Measurements from ENCODE around the gene CETN2. TPM values are rescaled to one million over a fixed set of nuclear protein-coding genes. Genes with fewer than 3 reads are reported as not detected.

Gene CETN2
- total RNA-seq, 2 experiments from 2014 or later = 8.3 to 8.8 TPM

GRCh38 chrX:152833378-152833777 lies 2.8 kb upstream of the CETN2 start:
- no peaks in the 10 kb centered on the region for H3K9me3 Mint-ChIP-seq
- intact Hi-C loops (cut with micrococcal nuclease) = no loop called here
- no peaks in the 10 kb centered on the region for H3K27me3 Mint-ChIP-seq
- no peak overlapping the region for H3K4me3 Mint-ChIP-seq
- no peak for ATAC-seq
- DNase-seq = no peak
- ChIA-PET POLR2A (no interaction called here), CTCF (interaction anchor here (1.0 kb wide), 1 partner anchor 12 kb away, joined by 3 read pairs; no protein-coding TSS in a partner anchor)
- no peak overlapping the region for H3K27ac Mint-ChIP-seq
- peaks cover 27% of the 10 kb centered on the region for H3K4me1 Mint-ChIP-seq (ENCODE audit: low read depth)
- TF ChIP-seq, protein P1, sequence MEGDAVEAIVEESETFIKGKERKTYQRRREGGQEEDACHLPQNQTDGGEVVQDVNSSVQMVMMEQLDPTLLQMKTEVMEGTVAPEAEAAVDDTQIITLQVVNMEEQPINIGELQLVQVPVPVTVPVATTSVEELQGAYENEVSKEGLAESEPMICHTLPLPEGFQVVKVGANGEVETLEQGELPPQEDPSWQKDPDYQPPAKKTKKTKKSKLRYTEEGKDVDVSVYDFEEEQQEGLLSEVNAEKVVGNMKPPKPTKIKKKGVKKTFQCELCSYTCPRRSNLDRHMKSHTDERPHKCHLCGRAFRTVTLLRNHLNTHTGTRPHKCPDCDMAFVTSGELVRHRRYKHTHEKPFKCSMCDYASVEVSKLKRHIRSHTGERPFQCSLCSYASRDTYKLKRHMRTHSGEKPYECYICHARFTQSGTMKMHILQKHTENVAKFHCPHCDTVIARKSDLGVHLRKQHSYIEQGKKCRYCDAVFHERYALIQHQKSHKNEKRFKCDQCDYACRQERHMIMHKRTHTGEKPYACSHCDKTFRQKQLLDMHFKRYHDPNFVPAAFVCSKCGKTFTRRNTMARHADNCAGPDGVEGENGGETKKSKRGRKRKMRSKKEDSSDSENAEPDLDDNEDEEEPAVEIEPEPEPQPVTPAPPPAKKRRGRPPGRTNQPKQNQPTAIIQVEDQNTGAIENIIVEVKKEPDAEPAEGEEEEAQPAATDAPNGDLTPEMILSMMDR (IDR thresholded peaks at IDR 0.05) = no peak
- H3K36me3 Mint-ChIP-seq (ENCODE audit: low read depth) = peaks cover 11% of the 10 kb centered on the region

DNA sequence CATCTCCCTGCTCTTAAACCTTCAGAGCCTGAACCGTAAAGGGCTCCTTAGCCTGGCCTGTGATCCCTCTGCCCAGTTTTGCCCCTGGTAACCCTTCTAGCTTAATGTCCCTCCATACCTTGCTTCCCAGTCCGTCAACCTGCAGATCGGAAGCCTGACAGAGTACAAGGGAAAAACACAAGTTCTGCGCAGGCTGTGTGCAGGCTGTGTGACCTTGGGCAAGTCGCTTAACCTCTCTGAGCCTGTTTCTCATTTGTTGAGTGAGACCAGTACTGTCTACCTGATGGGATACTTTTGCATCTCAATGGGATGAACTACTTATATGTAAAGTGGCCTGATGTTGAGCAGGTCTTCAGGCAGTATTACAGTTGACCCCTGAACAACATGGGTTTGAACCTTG lies 2.0 kb upstream of the CETN2 start:
- ATAC-seq (no peak), DNase-seq (no peak)
- TF ChIP-seq, protein P1 (IDR thresholded peaks at IDR 0.05) = no peak
- Mint-ChIP-seq H3K9me3 (no peaks in the 10 kb centered on the region), H3K36me3 (ENCODE audit: low read depth) (peaks cover 11% of the 10 kb centered on the region), H3K27me3 (no peaks in the 10 kb centered on the region), H3K4me1 (ENCODE audit: low read depth) (peaks cover 25% of the 10 kb centered on the region), H3K27ac (no peak overlapping the region), H3K4me3 (peak overlapping the region; percentile 88)
- POLR2A ChIA-PET = no interaction called here
- CTCF ChIA-PET = interaction anchor here (0.8 to 1.0 kb wide), 3 partner anchors 11 to 109 kb away, joined by 3 to 4 read pairs (median 3); no protein-coding TSS in a partner anchor
- intact Hi-C loops (cut with micrococcal nuclease) = no loop called here

DNA sequence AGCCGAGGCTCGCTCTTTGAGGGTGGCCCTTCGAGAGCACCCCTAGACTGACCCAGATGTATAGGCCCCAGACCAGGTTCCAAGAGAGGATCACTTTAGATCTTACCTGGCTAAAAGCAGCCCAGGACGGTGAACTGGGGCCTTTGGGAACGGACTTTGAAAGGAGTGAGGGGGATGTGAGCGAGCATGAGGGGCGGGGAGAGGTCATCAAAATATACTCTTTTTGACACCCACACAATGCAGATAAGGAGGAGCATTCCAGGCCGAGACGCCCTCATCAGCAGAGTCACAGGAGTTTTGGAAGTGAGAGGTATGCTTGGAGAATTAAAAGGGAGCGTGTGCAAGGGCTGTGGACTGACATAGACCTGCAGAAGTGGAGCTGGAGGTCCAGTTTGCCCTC lies 834 bp upstream of the CETN2 start:
- ChIA-PET CTCF (interaction anchor here (0.8 to 1.7 kb wide), 3 partner anchors 10 to 110 kb away, joined by 3 to 7 read pairs (median 4); no protein-coding TSS in a partner anchor), POLR2A (interaction anchor here (1.2 kb wide), 1 partner anchor 40 kb away, joined by 3 read pairs; no protein-coding TSS in a partner anchor)
- no peaks in the 10 kb centered on the region for H3K27me3 Mint-ChIP-seq
- peaks cover 7% of the 10 kb centered on the region for H3K36me3 Mint-ChIP-seq (ENCODE audit: low read depth)
- H3K9me3 Mint-ChIP-seq = no peaks in the 10 kb centered on the region
- peak overlapping the region; percentile 88 for H3K27ac Mint-ChIP-seq
- ATAC-seq (no peak), DNase-seq (no peak)
- TF ChIP-seq, protein P1 (IDR thresholded peaks at IDR 0.05) = no peak
- intact Hi-C loops (cut with micrococcal nuclease) = no loop called here
- H3K4me1 Mint-ChIP-seq (ENCODE audit: low read depth) = peaks cover 23% of the 10 kb centered on the region
- peak overlapping the region; percentile 88 for H3K4me3 Mint-ChIP-seq

GRCh38 chrX:152824841-152825374 lies 5.6 kb downstream of the CETN2 start:
- intact Hi-C loops (cut with micrococcal nuclease) = no loop called here
- Mint-ChIP-seq H3K27ac (no peak overlapping the region), H3K4me1 (ENCODE audit: low read depth) (peaks cover 5% of the 10 kb centered on the region), H3K4me3 (no peak overlapping the region), H3K36me3 (ENCODE audit: low read depth) (no peaks in the 10 kb centered on the region), H3K9me3 (no peaks in the 10 kb centered on the region), H3K27me3 (peaks cover 3% of the 10 kb centered on the region)
- no peak for ATAC-seq
- TF ChIP-seq, protein P1 (IDR thresholded peaks at IDR 0.05) = no peak
- CTCF ChIA-PET = no interaction called here
- DNase-seq = no peak
- POLR2A ChIA-PET = no interaction called here

- Mint-ChIP-seq H3K27ac (no peak overlapping the region), H3K9me3 (no peaks in the 10 kb centered on the region), H3K4me1 (ENCODE audit: low read depth) (peaks cover 3% of the 10 kb centered on the region), H3K4me3 (no peak overlapping the region), H3K27me3 (peaks cover 3% of the 10 kb centered on the region), H3K36me3 (ENCODE audit: low read depth) (no peaks in the 10 kb centered on the region)
- TF ChIP-seq, protein P1 (IDR thresholded peaks at IDR 0.05) = no peak
- ChIA-PET POLR2A (no interaction called here), CTCF (no interaction called here)
- intact Hi-C loops (cut with micrococcal nuclease) = no loop called here
- ATAC-seq = no peak
- no peak for DNase-seq
Observed at GRCh38 chrX:152823657-152824056, 6.9 kb downstream of the CETN2 start.
